GM12873 (cell line): Measurements from ENCODE around the gene HIC2.
"Not testable (repeated sequence)": the region's sequence is repeated elsewhere in the genome, so short reads cannot be mapped to it uniquely, and the experiment has no call there.

Source experiments
- TF ChIP-seq, protein P1 (sequence below): IDR thresholded peaks from 2 replicates; pipeline ENCODE4 v1.5.1; 2012; ENCODE audit warnings: low read depth, mild to moderate bottlenecking, moderate library complexity, low read length, control low read depth; ENCODE audit not compliant: insufficient read depth; ENCODE audit errors: missing control alignments

Gene HIC2, protein sequence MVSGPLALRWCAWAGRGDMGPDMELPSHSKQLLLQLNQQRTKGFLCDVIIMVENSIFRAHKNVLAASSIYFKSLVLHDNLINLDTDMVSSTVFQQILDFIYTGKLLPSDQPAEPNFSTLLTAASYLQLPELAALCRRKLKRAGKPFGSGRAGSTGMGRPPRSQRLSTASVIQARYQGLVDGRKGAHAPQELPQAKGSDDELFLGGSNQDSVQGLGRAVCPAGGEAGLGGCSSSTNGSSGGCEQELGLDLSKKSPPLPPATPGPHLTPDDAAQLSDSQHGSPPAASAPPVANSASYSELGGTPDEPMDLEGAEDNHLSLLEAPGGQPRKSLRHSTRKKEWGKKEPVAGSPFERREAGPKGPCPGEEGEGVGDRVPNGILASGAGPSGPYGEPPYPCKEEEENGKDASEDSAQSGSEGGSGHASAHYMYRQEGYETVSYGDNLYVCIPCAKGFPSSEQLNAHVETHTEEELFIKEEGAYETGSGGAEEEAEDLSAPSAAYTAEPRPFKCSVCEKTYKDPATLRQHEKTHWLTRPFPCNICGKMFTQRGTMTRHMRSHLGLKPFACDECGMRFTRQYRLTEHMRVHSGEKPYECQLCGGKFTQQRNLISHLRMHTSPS

DNA sequence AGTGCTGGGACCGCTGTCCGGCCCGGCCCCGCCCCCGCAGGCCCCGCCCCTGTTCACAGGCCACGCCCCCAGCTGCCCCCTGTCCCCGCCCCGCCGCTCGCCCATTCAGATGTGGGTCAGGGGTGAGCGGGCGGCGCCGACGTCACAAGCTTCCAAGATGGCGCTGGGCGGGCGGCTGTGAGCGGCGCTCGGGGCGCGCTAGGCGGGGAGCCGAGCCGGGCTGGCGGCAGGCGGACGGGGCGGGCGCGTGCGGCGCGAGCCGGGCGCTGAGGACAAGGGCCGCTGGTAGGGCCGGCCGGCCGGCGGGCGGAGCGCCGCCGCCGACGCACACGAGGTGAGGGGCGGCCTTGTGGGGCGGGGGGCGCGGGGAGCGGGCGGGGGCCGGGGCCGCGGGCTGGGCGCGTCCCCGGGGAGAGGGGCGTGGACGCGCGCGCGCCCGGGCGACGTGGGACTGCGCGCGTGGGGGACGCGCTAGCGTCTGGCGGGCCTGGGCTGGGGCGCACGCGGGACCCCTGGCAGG, at the start of gene HIC2:
TSS of gene HIC2 (plus strand) at position 145 of the 520 bp plus-strand sequence. CDS start 25,461 bp downstream, outside the sequence.
- TF ChIP-seq, protein P1, sequence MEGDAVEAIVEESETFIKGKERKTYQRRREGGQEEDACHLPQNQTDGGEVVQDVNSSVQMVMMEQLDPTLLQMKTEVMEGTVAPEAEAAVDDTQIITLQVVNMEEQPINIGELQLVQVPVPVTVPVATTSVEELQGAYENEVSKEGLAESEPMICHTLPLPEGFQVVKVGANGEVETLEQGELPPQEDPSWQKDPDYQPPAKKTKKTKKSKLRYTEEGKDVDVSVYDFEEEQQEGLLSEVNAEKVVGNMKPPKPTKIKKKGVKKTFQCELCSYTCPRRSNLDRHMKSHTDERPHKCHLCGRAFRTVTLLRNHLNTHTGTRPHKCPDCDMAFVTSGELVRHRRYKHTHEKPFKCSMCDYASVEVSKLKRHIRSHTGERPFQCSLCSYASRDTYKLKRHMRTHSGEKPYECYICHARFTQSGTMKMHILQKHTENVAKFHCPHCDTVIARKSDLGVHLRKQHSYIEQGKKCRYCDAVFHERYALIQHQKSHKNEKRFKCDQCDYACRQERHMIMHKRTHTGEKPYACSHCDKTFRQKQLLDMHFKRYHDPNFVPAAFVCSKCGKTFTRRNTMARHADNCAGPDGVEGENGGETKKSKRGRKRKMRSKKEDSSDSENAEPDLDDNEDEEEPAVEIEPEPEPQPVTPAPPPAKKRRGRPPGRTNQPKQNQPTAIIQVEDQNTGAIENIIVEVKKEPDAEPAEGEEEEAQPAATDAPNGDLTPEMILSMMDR: not testable (repeated sequence)

DNA sequence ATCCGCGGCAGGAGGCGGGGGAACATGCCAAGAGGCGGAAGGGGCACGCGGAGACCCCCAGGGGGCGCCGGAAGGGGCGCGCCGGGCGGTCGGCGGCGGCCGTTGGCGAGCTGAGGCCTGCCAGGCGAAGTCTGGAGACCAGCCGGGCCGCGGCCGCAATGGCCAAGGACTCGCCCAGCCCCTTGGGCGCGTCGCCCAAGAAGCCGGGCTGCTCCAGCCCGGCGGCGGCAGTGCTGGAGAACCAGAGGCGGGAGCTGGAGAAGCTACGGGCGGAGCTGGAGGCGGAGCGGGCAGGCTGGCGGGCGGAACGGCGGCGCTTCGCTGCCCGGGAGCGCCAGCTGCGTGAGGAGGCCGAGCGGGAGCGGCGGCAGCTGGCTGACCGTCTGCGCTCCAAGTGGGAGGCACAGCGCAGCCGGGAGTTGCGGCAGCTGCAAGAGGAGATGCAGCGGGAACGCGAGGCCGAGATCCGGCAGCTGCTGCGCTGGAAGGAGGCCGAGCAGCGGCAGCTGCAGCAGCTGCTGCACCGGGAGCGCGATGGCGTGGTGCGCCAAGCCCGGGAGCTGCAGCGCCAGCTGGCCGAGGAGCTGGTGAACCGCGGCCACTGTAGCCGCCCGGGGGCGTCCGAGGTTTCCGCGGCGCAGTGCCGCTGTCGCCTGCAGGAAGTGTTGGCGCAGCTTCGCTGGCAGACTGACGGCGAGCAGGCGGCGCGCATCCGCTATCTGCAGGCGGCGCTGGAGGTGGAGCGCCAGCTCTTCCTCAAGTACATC, 33.3 kb upstream of the HIC2 start, which contains the start of gene RIMBP3B:
TSS of gene RIMBP3B (plus strand) at position 51 of the 767 bp plus-strand sequence. CDS start at position 159, 108 bp downstream.
- TF ChIP-seq, protein P1: not testable (repeated sequence)

DNA sequence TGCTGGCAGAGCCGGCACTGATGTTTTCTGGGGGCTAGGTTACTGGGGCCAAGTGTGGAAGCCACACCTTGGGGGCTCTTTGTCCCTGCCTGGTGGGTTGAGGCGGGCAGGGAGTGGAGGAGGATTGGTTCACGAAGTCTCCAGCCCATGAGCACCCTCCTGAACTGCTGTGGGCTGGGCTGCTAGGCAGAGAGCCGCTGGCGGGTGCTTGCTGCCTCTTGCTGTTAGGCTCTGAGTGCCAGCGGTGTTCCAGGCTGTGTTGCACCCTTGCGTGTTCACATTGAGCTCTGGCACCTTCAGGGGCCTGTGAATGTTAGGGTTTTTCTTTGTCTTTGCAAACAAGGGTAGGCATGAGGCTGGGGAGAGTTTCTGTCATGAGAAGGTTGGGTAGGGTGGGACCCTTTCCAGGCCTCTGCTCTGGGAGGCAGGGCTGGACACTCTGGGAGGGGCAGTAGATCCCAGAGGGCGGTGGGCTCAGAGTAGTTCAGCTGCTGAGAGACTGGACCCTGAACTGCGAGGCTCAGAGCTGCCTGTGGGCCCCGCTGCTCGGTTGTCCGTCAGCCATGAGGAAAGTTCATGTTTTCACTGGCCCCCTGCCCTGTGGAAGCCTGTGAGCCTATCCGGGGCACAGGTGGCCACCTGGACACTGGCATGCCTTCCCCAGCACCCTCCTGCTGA, 26.0 kb downstream of the HIC2 start:
- TF ChIP-seq, protein P1: no peak

DNA sequence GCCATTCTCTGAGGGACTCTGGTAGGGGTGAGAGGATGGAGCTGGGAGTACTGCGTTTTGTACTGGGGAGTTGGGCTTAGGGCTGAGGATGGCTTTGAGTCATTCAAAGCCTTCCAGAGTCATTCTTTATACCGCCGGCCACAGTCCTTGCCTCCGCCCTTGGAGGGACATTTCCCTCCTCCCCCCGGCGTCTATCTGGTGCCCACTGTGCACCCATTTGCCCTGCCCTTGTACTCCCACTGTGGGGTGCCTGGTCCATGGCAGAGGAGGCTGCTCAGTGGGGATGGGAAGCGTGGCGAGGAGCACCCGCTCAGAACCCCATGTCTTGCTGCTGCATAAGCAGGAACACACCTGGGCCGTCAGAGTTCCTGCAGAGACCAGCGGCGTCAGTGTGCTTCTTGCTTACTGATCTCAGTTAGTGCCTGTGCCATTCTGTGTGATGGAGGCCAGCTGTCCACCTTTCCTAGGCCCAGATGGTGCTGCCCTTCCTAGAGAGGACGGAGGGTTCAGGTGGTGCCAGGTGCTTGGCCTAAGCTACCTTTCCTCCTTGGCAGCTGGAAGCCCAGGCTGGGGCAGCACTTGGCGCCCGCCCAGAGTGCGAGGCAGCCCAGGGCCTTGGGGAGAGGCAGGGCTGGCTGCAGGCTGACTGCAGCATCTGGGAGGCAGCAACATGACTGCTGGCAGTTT, 26.7 kb downstream of the HIC2 start:
- TF ChIP-seq, protein P1: no peak

DNA sequence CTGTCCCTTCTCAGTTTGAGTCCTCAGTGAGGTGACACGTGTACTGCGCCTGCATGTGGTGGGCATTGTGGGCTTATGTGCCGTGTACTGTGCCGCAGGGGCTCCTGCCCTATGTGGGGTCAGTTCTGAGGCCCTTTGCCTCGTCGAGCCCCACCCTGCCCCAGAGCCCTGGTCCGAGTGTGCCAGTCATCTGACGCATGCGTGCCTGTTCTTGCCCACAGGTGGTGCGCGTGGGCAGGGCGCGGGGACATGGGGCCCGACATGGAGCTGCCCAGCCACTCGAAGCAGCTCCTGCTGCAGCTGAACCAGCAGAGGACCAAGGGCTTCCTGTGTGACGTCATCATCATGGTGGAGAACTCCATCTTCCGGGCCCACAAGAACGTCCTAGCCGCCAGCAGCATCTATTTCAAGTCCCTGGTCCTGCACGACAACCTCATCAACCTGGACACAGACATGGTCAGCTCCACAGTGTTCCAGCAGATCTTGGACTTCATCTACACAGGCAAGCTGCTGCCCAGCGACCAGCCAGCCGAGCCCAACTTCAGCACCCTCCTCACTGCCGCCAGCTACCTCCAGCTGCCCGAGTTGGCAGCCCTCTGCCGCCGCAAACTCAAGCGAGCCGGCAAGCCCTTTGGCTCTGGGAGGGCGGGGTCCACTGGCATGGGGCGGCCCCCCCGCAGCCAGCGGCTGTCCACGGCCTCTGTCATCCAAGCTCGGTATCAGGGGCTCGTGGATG, 27.7 kb downstream of the HIC2 start:
- TF ChIP-seq, protein P1: no peak
